ENCODE data around the gene CNEP1R1.

CNEP1R1 gene

GRCh38 chr16:50035468-50035992 lies 10.5 kb downstream of the CNEP1R1 start:
- H3K9me3 ChIP-seq (replicated peaks in 1 of 2; ENCODE audit: control insufficient read depth in 2 of 2, insufficient read depth in 1 of 2, low read depth in 1 of 2, low read length in 2 of 2): no peaks in the 10 kb centered on the region
- H2AK5ac ChIP-seq (ENCODE audit: low read depth, low read length): no peak overlapping the region
- H3K4me1 ChIP-seq (ENCODE audit: control insufficient read depth in 2 of 2, insufficient read depth in 1 of 2, low read depth in 1 of 2, low read length in 2 of 2): no peaks in the 10 kb centered on the region
- H3K18ac ChIP-seq (ENCODE audit: low read length): no peak overlapping the region
- no peak overlapping the region for H4K8ac ChIP-seq (ENCODE audit: low read depth, low read length)
- no peak overlapping the region for H3K9ac ChIP-seq (ENCODE audit: low read depth, low read length, poor library complexity)
- H3K4ac ChIP-seq (ENCODE audit: low read length): no peak overlapping the region
- no peaks in the 10 kb centered on the region for H3K79me1 ChIP-seq (ENCODE audit: low read depth, low read length)
- no peak overlapping the region for H2BK15ac ChIP-seq (ENCODE audit: low read length)
- no peak overlapping the region for H3K27ac ChIP-seq (replicated peaks; ENCODE audit: low read length)
- WGBS, 2 donors (ENCODE audit: extremely low coverage in 2 of 2, insufficient read length in 2 of 2, insufficient replicate concordance in 1 of 2): no CpG with 5 or more reads among the region's 3 CpGs
- no peak overlapping the region for H4K91ac ChIP-seq (ENCODE audit: low read depth, low read length, poor library complexity)
- no peak overlapping the region for H2BK5ac ChIP-seq (ENCODE audit: low read length)
- no peaks in the 10 kb centered on the region for H3K27me3 ChIP-seq (ENCODE audit: control insufficient read depth in 3 of 3, insufficient read depth in 3 of 3, low read depth in 1 of 3, low read length in 3 of 3)
- H2BK12ac ChIP-seq (ENCODE audit: low read length): no peak overlapping the region
- no peak overlapping the region for H3K4me2 ChIP-seq (ENCODE audit: insufficient read depth, low read length, poor library complexity, severe bottlenecking)
- H2BK120ac ChIP-seq (ENCODE audit: low read depth, low read length): no peak overlapping the region
- H3K36me3 ChIP-seq (replicated peaks in 1 of 2; ENCODE audit: control insufficient read depth in 2 of 2, insufficient read depth in 2 of 2, low read length in 2 of 2): peaks cover 7 to 69% of the 10 kb centered on the region in 2 donors
- DNase-seq (ENCODE audit: low spot score): no peak
- H3K4me3 ChIP-seq (ENCODE audit: low read length in 2 of 2): no peak overlapping the region
- no peak overlapping the region for H3K14ac ChIP-seq (ENCODE audit: low read length)
- H2AFZ ChIP-seq (ENCODE audit: low read length): no peak overlapping the region
- H3K23ac ChIP-seq (ENCODE audit: low read depth, low read length, poor library complexity): no peak overlapping the region

GRCh38 chr16:50036426-50036825 lies 11.4 kb downstream of the CNEP1R1 start:
- Histone ChIP-seq H2AK5ac (ENCODE audit: low read depth, low read length) (no peak overlapping the region), H2BK120ac (ENCODE audit: low read depth, low read length) (no peak overlapping the region), H3K4me2 (ENCODE audit: insufficient read depth, low read length, poor library complexity, severe bottlenecking) (no peak overlapping the region), H2BK15ac (ENCODE audit: low read length) (no peak overlapping the region), H3K27me3 (ENCODE audit: control insufficient read depth in 3 of 3, insufficient read depth in 3 of 3, low read depth in 1 of 3, low read length in 3 of 3) (no peaks in the 10 kb centered on the region), H4K8ac (ENCODE audit: low read depth, low read length) (no peak overlapping the region), H2AFZ (ENCODE audit: low read length) (no peak overlapping the region), H3K79me1 (ENCODE audit: low read depth, low read length) (no peaks in the 10 kb centered on the region), H3K9me3 (replicated peaks in 1 of 2; ENCODE audit: control insufficient read depth in 2 of 2, insufficient read depth in 1 of 2, low read depth in 1 of 2, low read length in 2 of 2) (no peaks in the 10 kb centered on the region), H3K9ac (ENCODE audit: low read depth, low read length, poor library complexity) (no peak overlapping the region), H3K4me1 (ENCODE audit: control insufficient read depth in 2 of 2, insufficient read depth in 1 of 2, low read depth in 1 of 2, low read length in 2 of 2) (no peaks in the 10 kb centered on the region), H3K4me3 (ENCODE audit: low read length in 2 of 2) (no peak overlapping the region), H3K23ac (ENCODE audit: low read depth, low read length, poor library complexity) (no peak overlapping the region), H3K36me3 (replicated peaks in 1 of 2; ENCODE audit: control insufficient read depth in 2 of 2, insufficient read depth in 2 of 2, low read length in 2 of 2) (peaks cover 7 to 60% of the 10 kb centered on the region in 2 donors), H2BK5ac (ENCODE audit: low read length) (no peak overlapping the region), H4K91ac (ENCODE audit: low read depth, low read length, poor library complexity) (no peak overlapping the region), H3K14ac (ENCODE audit: low read length) (no peak overlapping the region), H3K18ac (ENCODE audit: low read length) (no peak overlapping the region), H2BK12ac (ENCODE audit: low read length) (no peak overlapping the region), H3K4ac (ENCODE audit: low read length) (no peak overlapping the region), H3K27ac (replicated peaks; ENCODE audit: low read length) (no peak overlapping the region)
- WGBS, 2 donors (ENCODE audit: extremely low coverage in 2 of 2, insufficient read length in 2 of 2, insufficient replicate concordance in 1 of 2): no CpG with 5 or more reads among the region's 3 CpGs
- DNase-seq (ENCODE audit: low spot score): no peak

GRCh38 chr16:50037662-50038220 lies 12.7 kb downstream of the CNEP1R1 start:
- no peak overlapping the region for H3K14ac ChIP-seq (ENCODE audit: low read length)
- no peak for DNase-seq (ENCODE audit: low spot score)
- H3K79me1 ChIP-seq (ENCODE audit: low read depth, low read length): no peaks in the 10 kb centered on the region
- no peaks in the 10 kb centered on the region for H3K9me3 ChIP-seq (replicated peaks in 1 of 2; ENCODE audit: control insufficient read depth in 2 of 2, insufficient read depth in 1 of 2, low read depth in 1 of 2, low read length in 2 of 2)
- no peak overlapping the region for H3K4me3 ChIP-seq (ENCODE audit: low read length in 2 of 2)
- no peak overlapping the region for H3K18ac ChIP-seq (ENCODE audit: low read length)
- no peak overlapping the region for H2BK12ac ChIP-seq (ENCODE audit: low read length)
- WGBS, 2 donors (ENCODE audit: extremely low coverage in 2 of 2, insufficient read length in 2 of 2, insufficient replicate concordance in 1 of 2): no CpG with 5 or more reads among the region's 2 CpGs
- no peak overlapping the region for H2BK5ac ChIP-seq (ENCODE audit: low read length)
- H3K23ac ChIP-seq (ENCODE audit: low read depth, low read length, poor library complexity): no peak overlapping the region
- no peak overlapping the region for H4K91ac ChIP-seq (ENCODE audit: low read depth, low read length, poor library complexity)
- no peak overlapping the region for H3K4ac ChIP-seq (ENCODE audit: low read length)
- no peak overlapping the region for H3K27ac ChIP-seq (replicated peaks; ENCODE audit: low read length)
- no peaks in the 10 kb centered on the region for H3K4me1 ChIP-seq (ENCODE audit: control insufficient read depth in 2 of 2, insufficient read depth in 1 of 2, low read depth in 1 of 2, low read length in 2 of 2)
- no peak overlapping the region for H3K4me2 ChIP-seq (ENCODE audit: insufficient read depth, low read length, poor library complexity, severe bottlenecking)
- H4K8ac ChIP-seq (ENCODE audit: low read depth, low read length): no peak overlapping the region
- H3K9ac ChIP-seq (ENCODE audit: low read depth, low read length, poor library complexity): no peak overlapping the region
- no peaks in the 10 kb centered on the region for H3K27me3 ChIP-seq (ENCODE audit: control insufficient read depth in 3 of 3, insufficient read depth in 3 of 3, low read depth in 1 of 3, low read length in 3 of 3)
- H2AK5ac ChIP-seq (ENCODE audit: low read depth, low read length): no peak overlapping the region
- peaks cover 0 to 49% of the 10 kb centered on the region in 2 donors for H3K36me3 ChIP-seq (replicated peaks in 1 of 2; ENCODE audit: control insufficient read depth in 2 of 2, insufficient read depth in 2 of 2, low read length in 2 of 2)
- H2AFZ ChIP-seq (ENCODE audit: low read length): no peak overlapping the region
- H2BK15ac ChIP-seq (ENCODE audit: low read length): no peak overlapping the region
- H2BK120ac ChIP-seq (ENCODE audit: low read depth, low read length): no peak overlapping the region

GRCh38 chr16:50038286-50038685 lies 13.3 kb downstream of the CNEP1R1 start:
- Histone ChIP-seq H3K27ac (replicated peaks; ENCODE audit: low read length) (no peak overlapping the region), H3K27me3 (ENCODE audit: control insufficient read depth in 3 of 3, insufficient read depth in 3 of 3, low read depth in 1 of 3, low read length in 3 of 3) (no peaks in the 10 kb centered on the region), H3K4me3 (ENCODE audit: low read length in 2 of 2) (no peak overlapping the region), H3K4me1 (ENCODE audit: control insufficient read depth in 2 of 2, insufficient read depth in 1 of 2, low read depth in 1 of 2, low read length in 2 of 2) (no peaks in the 10 kb centered on the region), H2AFZ (ENCODE audit: low read length) (no peak overlapping the region), H3K18ac (ENCODE audit: low read length) (no peak overlapping the region), H2BK15ac (ENCODE audit: low read length) (no peak overlapping the region), H3K4me2 (ENCODE audit: insufficient read depth, low read length, poor library complexity, severe bottlenecking) (no peak overlapping the region), H3K36me3 (replicated peaks in 1 of 2; ENCODE audit: control insufficient read depth in 2 of 2, insufficient read depth in 2 of 2, low read length in 2 of 2) (peaks cover 0 to 43% of the 10 kb centered on the region in 2 donors), H3K23ac (ENCODE audit: low read depth, low read length, poor library complexity) (no peak overlapping the region), H2AK5ac (ENCODE audit: low read depth, low read length) (no peak overlapping the region), H2BK12ac (ENCODE audit: low read length) (no peak overlapping the region), H4K8ac (ENCODE audit: low read depth, low read length) (no peak overlapping the region), H3K4ac (ENCODE audit: low read length) (no peak overlapping the region), H2BK5ac (ENCODE audit: low read length) (no peak overlapping the region), H3K79me1 (ENCODE audit: low read depth, low read length) (no peaks in the 10 kb centered on the region), H4K91ac (ENCODE audit: low read depth, low read length, poor library complexity) (no peak overlapping the region), H3K14ac (ENCODE audit: low read length) (no peak overlapping the region), H3K9me3 (replicated peaks in 1 of 2; ENCODE audit: control insufficient read depth in 2 of 2, insufficient read depth in 1 of 2, low read depth in 1 of 2, low read length in 2 of 2) (no peaks in the 10 kb centered on the region), H3K9ac (ENCODE audit: low read depth, low read length, poor library complexity) (no peak overlapping the region), H2BK120ac (ENCODE audit: low read depth, low read length) (no peak overlapping the region)
- no CpG with 5 or more reads among the region's 4 CpGs for WGBS, 2 donors (ENCODE audit: extremely low coverage in 2 of 2, insufficient read length in 2 of 2, insufficient replicate concordance in 1 of 2)
- DNase-seq (ENCODE audit: low spot score): no peak
